Measurements from ENCODE around the gene MAT2B.

Gene MAT2B

GRCh38 chr5:163509291-163509951 lies 4.0 kb downstream of the MAT2B start:
- TF ChIP-seq CTCF (conservative IDR thresholded peaks at IDR 0.05; ENCODE audit: low read depth, low read length), result no peak
- peak overlapping the region; percentile 23 for H3K4me3 ChIP-seq (ENCODE audit: low read depth, low read length)
- DNase-seq (ENCODE audit: low read depth), result peak; percentile 91

GRCh38 chr5:163512526-163512925 lies 7.1 kb downstream of the MAT2B start:
- H3K4me3 ChIP-seq (ENCODE audit: low read depth, low read length), result no peak overlapping the region
- no peak for TF ChIP-seq CTCF (conservative IDR thresholded peaks at IDR 0.05; ENCODE audit: low read depth, low read length)
- no peak for DNase-seq (ENCODE audit: low read depth)

GRCh38 chr5:163525096-163525495 lies 19.7 kb downstream of the MAT2B start:
- H3K4me3 ChIP-seq (ENCODE audit: low read depth, low read length), result no peak overlapping the region
- no peak for TF ChIP-seq CTCF (conservative IDR thresholded peaks at IDR 0.05; ENCODE audit: low read depth, low read length)
- DNase-seq (ENCODE audit: low read depth), result no peak

GRCh38 chr5:163529698-163530097 lies 24.3 kb downstream of the MAT2B start:
- TF ChIP-seq CTCF (conservative IDR thresholded peaks at IDR 0.05; ENCODE audit: low read depth, low read length), result no peak

GRCh38 chr5:163531272-163531671 lies 25.9 kb downstream of the MAT2B start:
- no peak for TF ChIP-seq CTCF (conservative IDR thresholded peaks at IDR 0.05; ENCODE audit: low read depth, low read length)
- DNase-seq (ENCODE audit: low read depth), result no peak

More at GRCh38 chr5:163529698-163530097, 24.3 kb downstream of the MAT2B start:
- H3K4me3 ChIP-seq (ENCODE audit: low read depth, low read length), result no peak overlapping the region
- DNase-seq (ENCODE audit: low read depth), result no peak

GRCh38 chr5:163532171-163533084 lies 27.0 kb downstream of the MAT2B start:
- H3K4me3 ChIP-seq (ENCODE audit: low read depth, low read length), result no peak overlapping the region
- TF ChIP-seq CTCF (conservative IDR thresholded peaks at IDR 0.05; ENCODE audit: low read depth, low read length), result no peak
- DNase-seq (ENCODE audit: low read depth), result no peak

More at GRCh38 chr5:163531272-163531671, 25.9 kb downstream of the MAT2B start:
- no peak overlapping the region for H3K4me3 ChIP-seq (ENCODE audit: low read depth, low read length)

All from choroid plexus epithelial cell (primary cell).